MM.1S (cell line): Measurements from ENCODE around the gene UGT2A1.

Experiments used
- DNase-seq: peaks from one replicate; pipeline ENCODE4 v3.0.0-alpha.2; 2015
- H2AFZ ChIP-seq: fragments of 300-600 bp; sonication (generic); 2 replicates; pipeline ENCODE4 v1.6.0; 2016; ENCODE audit warnings: antibody characterized with exemption, low read length
- H3F3A ChIP-seq: fragments of 300-600 bp; sonication (generic); 2 replicates; pipeline ENCODE4 v1.6.1; 2016; ENCODE audit warnings: mild to moderate bottlenecking, antibody characterized with exemption, low read length, moderate library complexity, mixed read lengths; ENCODE audit not compliant: insufficient read depth
- H3K27ac ChIP-seq: fragments of 300-600 bp; sonication (generic); 2 replicates; pipeline ENCODE4 v1.5.1; 2016; ENCODE audit warnings: mild to moderate bottlenecking, low read length
- H3K27me3 ChIP-seq: fragments of 300-600 bp; sonication (generic); replicated peaks from 2 replicates; pipeline ENCODE4 v1.6.0; 2016; ENCODE audit warnings: low read length; ENCODE audit not compliant: insufficient read depth
- H3K36me3 ChIP-seq: fragments of 300-600 bp; sonication (generic); replicated peaks from 2 replicates; pipeline ENCODE4 v1.6.1; 2016; ENCODE audit warnings: mild to moderate bottlenecking, low read length, mixed read lengths; ENCODE audit not compliant: insufficient read depth
- H3K4me1 ChIP-seq: fragments of 300-600 bp; sonication (generic); 2 replicates; pipeline ENCODE4 v1.6.1; 2016; ENCODE audit warnings: low read length, mixed read lengths
- H3K4me2 ChIP-seq: fragments of 300-600 bp; sonication (generic); 2 replicates; pipeline ENCODE4 v1.6.0; 2016; ENCODE audit warnings: low read depth, low read length
- H3K4me3 ChIP-seq: fragments of 300-600 bp; sonication (generic); 2 replicates; pipeline ENCODE4 v1.5.1; 2016; ENCODE audit warnings: low read length, mixed read lengths
- H3K79me2 ChIP-seq: fragments of 300-600 bp; sonication (generic); 2 replicates; pipeline ENCODE4 v1.6.1; 2016; ENCODE audit warnings: mixed run types, low read length, mixed read lengths
- H3K9ac ChIP-seq: fragments of 300-600 bp; sonication (generic); 2 replicates; pipeline ENCODE4 v1.6.1; 2016; ENCODE audit warnings: low read length, mixed read lengths
- H3K9me2 ChIP-seq: fragments of 300-600 bp; sonication (generic); replicated peaks from 2 replicates; pipeline ENCODE4 v1.6.1; 2016; ENCODE audit warnings: mild to moderate bottlenecking, low read length, mixed read lengths; ENCODE audit not compliant: insufficient read depth
- H3K9me3 ChIP-seq: fragments of 300-600 bp; sonication (generic); replicated peaks from 2 replicates; pipeline ENCODE4 v1.6.1; 2016; ENCODE audit warnings: mild to moderate bottlenecking, low read length, mixed read lengths; ENCODE audit not compliant: insufficient read depth
- H4K20me1 ChIP-seq: fragments of 300-600 bp; sonication (generic); 2 replicates; pipeline ENCODE4 v1.6.1; 2016; ENCODE audit warnings: mild to moderate bottlenecking, low read length, moderate library complexity, mixed read lengths; ENCODE audit not compliant: insufficient read depth
- EZH2 ChIP-seq: fragments of 300-600 bp; sonication (generic); optimal IDR thresholded peaks from 2 replicates; pipeline ENCODE3; 2017; ENCODE audit warnings: low read depth, mild to moderate bottlenecking, antibody characterized with exemption, low read length, mixed read lengths
- EZH2phosphoT487 ChIP-seq: fragments of 300-600 bp; sonication (generic); IDR thresholded peaks from 2 replicates; pipeline ENCODE4 v1.6.1; 2018; ENCODE audit warnings: antibody characterized with exemption, low read length
- TF ChIP-seq, protein P1 (sequence below): fragments of 300-600 bp; sonication (generic); IDR thresholded peaks from 2 replicates; pipeline ENCODE4 v1.5.1; 2016; ENCODE audit warnings: antibody characterized with exemption, low read length, mixed read lengths

The UGT2A1 gene

DNA sequence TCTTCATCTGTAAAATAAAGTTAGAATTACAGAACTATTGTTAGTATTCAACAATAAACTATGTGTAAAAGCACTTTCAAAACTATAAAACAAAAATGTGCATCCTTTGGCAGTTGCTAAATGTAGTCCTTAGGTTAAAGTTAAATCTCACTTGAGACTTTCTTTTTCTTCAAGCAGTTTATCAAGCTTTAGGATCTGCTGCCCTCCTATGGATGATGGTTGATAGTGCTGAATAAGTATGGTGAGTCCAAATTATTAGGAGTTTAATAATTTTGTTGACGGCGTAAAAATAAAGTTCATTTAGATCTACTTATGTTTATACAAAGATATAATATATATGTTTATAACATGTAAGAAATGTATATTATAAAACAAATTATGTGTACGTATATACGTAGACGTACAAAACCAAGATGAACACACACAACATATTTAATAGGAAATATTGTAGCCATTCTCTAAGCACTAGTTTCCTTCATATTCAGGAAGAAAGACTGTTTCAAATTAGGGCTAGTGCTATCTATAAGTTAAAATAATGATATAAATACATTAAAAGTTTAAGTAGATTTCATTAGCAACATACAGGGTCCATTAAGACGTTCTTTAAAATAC lies 35.9 kb downstream of the UGT2A1 start:
- no peaks in the 10 kb centered on the region for H4K20me1 ChIP-seq
- H3K36me3 ChIP-seq, result no peaks in the 10 kb centered on the region
- no peaks in the 10 kb centered on the region for H3K9me3 ChIP-seq
- no peak overlapping the region for H3K4me3 ChIP-seq
- no peaks in the 10 kb centered on the region for H3F3A ChIP-seq
- H2AFZ ChIP-seq, result no peak overlapping the region
- TF ChIP-seq, protein P1, sequence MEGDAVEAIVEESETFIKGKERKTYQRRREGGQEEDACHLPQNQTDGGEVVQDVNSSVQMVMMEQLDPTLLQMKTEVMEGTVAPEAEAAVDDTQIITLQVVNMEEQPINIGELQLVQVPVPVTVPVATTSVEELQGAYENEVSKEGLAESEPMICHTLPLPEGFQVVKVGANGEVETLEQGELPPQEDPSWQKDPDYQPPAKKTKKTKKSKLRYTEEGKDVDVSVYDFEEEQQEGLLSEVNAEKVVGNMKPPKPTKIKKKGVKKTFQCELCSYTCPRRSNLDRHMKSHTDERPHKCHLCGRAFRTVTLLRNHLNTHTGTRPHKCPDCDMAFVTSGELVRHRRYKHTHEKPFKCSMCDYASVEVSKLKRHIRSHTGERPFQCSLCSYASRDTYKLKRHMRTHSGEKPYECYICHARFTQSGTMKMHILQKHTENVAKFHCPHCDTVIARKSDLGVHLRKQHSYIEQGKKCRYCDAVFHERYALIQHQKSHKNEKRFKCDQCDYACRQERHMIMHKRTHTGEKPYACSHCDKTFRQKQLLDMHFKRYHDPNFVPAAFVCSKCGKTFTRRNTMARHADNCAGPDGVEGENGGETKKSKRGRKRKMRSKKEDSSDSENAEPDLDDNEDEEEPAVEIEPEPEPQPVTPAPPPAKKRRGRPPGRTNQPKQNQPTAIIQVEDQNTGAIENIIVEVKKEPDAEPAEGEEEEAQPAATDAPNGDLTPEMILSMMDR, result peak; percentile 55
- no peak for TF ChIP-seq EZH2
- H3K4me2 ChIP-seq, result no peak overlapping the region
- H3K79me2 ChIP-seq, result no peaks in the 10 kb centered on the region
- DNase-seq, result peak; percentile 66
- H3K9ac ChIP-seq, result no peak overlapping the region
- H3K27ac ChIP-seq, result no peak overlapping the region
- no peaks in the 10 kb centered on the region for H3K27me3 ChIP-seq
- no peaks in the 10 kb centered on the region for H3K4me1 ChIP-seq
- H3K9me2 ChIP-seq, result no peaks in the 10 kb centered on the region

GRCh38 chr4:69610484-69610883 lies 42.6 kb downstream of the UGT2A1 start:
- H3K4me3 ChIP-seq, result no peak overlapping the region
- no peaks in the 10 kb centered on the region for H4K20me1 ChIP-seq
- H3F3A ChIP-seq, result no peaks in the 10 kb centered on the region
- no peaks in the 10 kb centered on the region for H3K9me3 ChIP-seq
- TF ChIP-seq EZH2phosphoT487 (no peak), EZH2 (no peak)
- H3K4me2 ChIP-seq, result no peak overlapping the region
- H3K79me2 ChIP-seq, result no peaks in the 10 kb centered on the region
- no peaks in the 10 kb centered on the region for H3K27me3 ChIP-seq
- no peak overlapping the region for H3K9ac ChIP-seq
- H3K36me3 ChIP-seq, result no peaks in the 10 kb centered on the region
- H3K9me2 ChIP-seq, result no peaks in the 10 kb centered on the region
- DNase-seq, result no peak
- no peak overlapping the region for H3K27ac ChIP-seq
- no peaks in the 10 kb centered on the region for H3K4me1 ChIP-seq
- H2AFZ ChIP-seq, result no peak overlapping the region

DNA sequence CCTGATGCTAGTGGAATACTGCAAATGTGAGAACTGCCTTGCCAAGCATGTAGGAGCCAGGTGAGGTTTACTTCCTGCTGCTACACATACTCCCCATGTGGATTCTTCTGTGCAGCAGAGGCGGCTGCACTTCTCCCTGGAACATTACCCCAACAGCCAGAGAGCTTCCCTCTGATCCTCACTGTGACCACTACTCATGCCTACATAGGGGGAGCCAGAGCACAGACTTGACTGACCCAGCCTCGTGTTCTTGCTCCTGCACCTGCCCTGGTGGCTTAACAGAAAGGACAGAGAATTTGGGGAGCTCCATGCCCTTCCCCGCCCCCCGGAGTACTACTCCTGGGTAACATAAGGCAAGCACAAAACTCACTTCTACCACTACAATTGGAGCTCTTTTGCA lies 52.0 kb downstream of the UGT2A1 start:
- H3K36me3 ChIP-seq, result no peaks in the 10 kb centered on the region
- no peaks in the 10 kb centered on the region for H3K9me2 ChIP-seq
- H3K9me3 ChIP-seq, result no peaks in the 10 kb centered on the region
- no peak overlapping the region for H3K27ac ChIP-seq
- no peak for DNase-seq
- H3K4me3 ChIP-seq, result no peak overlapping the region
- H3K4me2 ChIP-seq, result no peak overlapping the region
- TF ChIP-seq EZH2phosphoT487 (no peak), EZH2 (no peak)
- TF ChIP-seq, protein P1, result no peak
- H3F3A ChIP-seq, result no peaks in the 10 kb centered on the region
- H3K4me1 ChIP-seq, result no peaks in the 10 kb centered on the region
- H4K20me1 ChIP-seq, result no peaks in the 10 kb centered on the region
- no peak overlapping the region for H3K9ac ChIP-seq
- no peaks in the 10 kb centered on the region for H3K27me3 ChIP-seq
- H3K79me2 ChIP-seq, result no peaks in the 10 kb centered on the region
- H2AFZ ChIP-seq, result no peak overlapping the region

GRCh38 chr4:69600013-69600412 lies 53.0 kb downstream of the UGT2A1 start:
- no peak overlapping the region for H3K4me3 ChIP-seq
- H3K27ac ChIP-seq, result no peak overlapping the region
- H4K20me1 ChIP-seq, result no peaks in the 10 kb centered on the region
- H3K9me2 ChIP-seq, result no peaks in the 10 kb centered on the region
- no peaks in the 10 kb centered on the region for H3K27me3 ChIP-seq
- no peaks in the 10 kb centered on the region for H3K4me1 ChIP-seq
- H3K4me2 ChIP-seq, result no peak overlapping the region
- no peaks in the 10 kb centered on the region for H3F3A ChIP-seq
- no peaks in the 10 kb centered on the region for H3K9me3 ChIP-seq
- no peak for DNase-seq
- TF ChIP-seq EZH2 (no peak), EZH2phosphoT487 (no peak)
- TF ChIP-seq, protein P1, result no peak
- H3K36me3 ChIP-seq, result no peaks in the 10 kb centered on the region
- no peak overlapping the region for H2AFZ ChIP-seq
- H3K9ac ChIP-seq, result no peak overlapping the region
- no peaks in the 10 kb centered on the region for H3K79me2 ChIP-seq
